K562 (cell line): ENCODE measurements around the gene NDUFAF8. TPM values are rescaled to one million over a fixed set of nuclear protein-coding genes. Genes with fewer than 3 reads are reported as not detected.
A peak's percentile ranks its signal among the peaks of the same experiment; 100 is the strongest.

Experiments used
- ATAC-seq: fragments of 200-7000 bp; cut with Tn5 transposase; 3 replicates; pipeline ENCODE4 v1.9.1; 2020; ENCODE audit warnings: moderate library complexity
- BruUV-seq: library from RNA; stranded (reverse); fragments of 400-500 nt; replicated peaks from 2 replicates; lab custom pipeline; 2021; lab: Mats Ljungman, UMichigan
- CTCF ChIA-PET: fragments of 300-600 bp; formaldehyde crosslinking; extraction: SDS; loops from one replicate; lab custom pipeline; 2021; ENCODE audit warnings: low intra/inter-chr PET ratio; lab: Yijun Ruan, JAX
- POLR2A ChIA-PET: fragments of 300-600, 350-650 bp; sonication (Branson Sonifier 250); formaldehyde crosslinking; extraction: SDS; loops from one replicate; lab custom pipeline; 2021; ENCODE audit warnings: antibody characterized with exemption, inconsistent platforms; lab: Yijun Ruan, JAX
- DNase-seq, 4 experiments: peaks; one replicate each; pipeline versions ENCODE4 v3.0.0 to v3.0.0-alpha.2; 2011 to 2018; ENCODE audit warnings: low spot score in 3 of 4, mixed read lengths in 3 of 4; ENCODE audit errors: extremely low read depth in 1 of 4
- FAIRE-seq: peaks from 2 replicates; lab custom pipeline; 2011; peaks lifted over from hg19 to GRCh38; lab: Jason Lieb, UNC
- H2AFZ ChIP-seq: 2 replicates; pipeline ENCODE4 v1.6.0; 2011; ENCODE audit warnings: low read depth, low read length, control low read depth, inconsistent platforms
- H3K27ac ChIP-seq: fragments of 200-600 bp; 3 replicates; pipeline ENCODE4 v1.8.0; 2011; ENCODE audit warnings: low read depth, mild to moderate bottlenecking, control low read depth, inconsistent platforms, low read length, moderate library complexity, mixed read lengths; ENCODE audit errors: extremely low read depth
- H3K27me3 ChIP-seq, 2 experiments: fragments of 300-600 bp in 1 of 2; 2 replicates in 1 of 2; 3 replicates in 1 of 2; pipeline versions ENCODE4 v1.6.0 to v1.8.0; 2011; ENCODE audit warnings: inconsistent platforms in 2 of 2, low read length in 2 of 2, mild to moderate bottlenecking in 1 of 2, mixed read lengths in 1 of 2, moderate library complexity in 1 of 2; ENCODE audit not compliant: control insufficient read depth in 2 of 2, insufficient read depth in 2 of 2
- H3K36me3 ChIP-seq: fragments of 300-600 bp; 3 replicates; pipeline ENCODE4 v1.8.0; 2011; ENCODE audit warnings: mild to moderate bottlenecking, low read length, inconsistent platforms; ENCODE audit not compliant: control insufficient read depth, insufficient read depth
- H3K4me1 ChIP-seq, 2 experiments: fragments of 200-600 bp in 1 of 2; replicated peaks in 1 of 2; 2 replicates in 1 of 2; 3 replicates in 1 of 2; pipeline versions ENCODE4 v1.5.1 to v1.8.0; 2011; ENCODE audit warnings: inconsistent platforms in 2 of 2, low read length in 2 of 2, mild to moderate bottlenecking in 1 of 2, mixed read lengths in 1 of 2, moderate library complexity in 1 of 2; ENCODE audit not compliant: control insufficient read depth in 2 of 2, insufficient read depth in 2 of 2
- H3K4me2 ChIP-seq: 2 replicates; pipeline ENCODE4 v1.6.1; 2011; ENCODE audit warnings: low read length, control low read depth, inconsistent platforms, mixed read lengths; ENCODE audit not compliant: insufficient read depth
- H3K4me3 ChIP-seq: fragments of 200-600 bp; sonication (generic), shearing (Covaris generic); 2 replicates; pipeline ENCODE4 v1.5.1; 2016; ENCODE audit warnings: control low read depth, inconsistent platforms
- H3K79me2 ChIP-seq: fragments of 200-600 bp; 3 replicates; pipeline ENCODE4 v1.8.0; 2011; ENCODE audit warnings: low read length, inconsistent platforms; ENCODE audit not compliant: control insufficient read depth, insufficient read depth
- H3K9ac ChIP-seq, 2 experiments: 2 replicates each; pipeline versions ENCODE4 v1.6.0 to v1.6.1; 2011; ENCODE audit warnings: low read depth in 2 of 2, low read length in 2 of 2, control low read depth in 1 of 2, inconsistent platforms in 1 of 2, mild to moderate bottlenecking in 1 of 2, mixed read lengths in 1 of 2; ENCODE audit not compliant: insufficient read depth in 1 of 2
- H3K9me1 ChIP-seq: one replicate; pipeline ENCODE4 v1.6.0; 2011; ENCODE audit warnings: inconsistent platforms, mild to moderate bottlenecking, low read length, moderate library complexity; ENCODE audit not compliant: control insufficient read depth, insufficient read depth
- H3K9me3 ChIP-seq: replicated peaks from 2 replicates; pipeline ENCODE4 v1.5.1; 2011; ENCODE audit warnings: low read depth, low read length, inconsistent platforms; ENCODE audit not compliant: control insufficient read depth, insufficient read depth
- H4K20me1 ChIP-seq: replicated peaks from 2 replicates; pipeline ENCODE4 v1.6.1; 2011; ENCODE audit warnings: low read length, inconsistent platforms, mixed read lengths; ENCODE audit not compliant: control insufficient read depth, insufficient read depth
- BDP1 ChIP-seq: IDR thresholded peaks from 3 replicates; pipeline ENCODE4 v1.6.1; 2011; ENCODE audit not compliant: insufficient read length, insufficient read depth
- MAFG ChIP-seq: fragments of 450-650 bp; conservative IDR thresholded peaks from 2 replicates; pipeline ENCODE4 v1.6.1; 2016; ENCODE audit warnings: missing genetic modification characterization, missing compliant biosample characterization
- POLR2G ChIP-seq: fragments of 200-400 bp; formaldehyde crosslinking; IDR thresholded peaks from 2 replicates; pipeline ENCODE4 v1.6.1; 2017; ENCODE audit warnings: low read depth, mild to moderate bottlenecking, antibody characterized with exemption, low read length, moderate library complexity
- TCFL5 ChIP-seq: fragments of 250-450 bp; sonication (Bioruptor Pico); conservative IDR thresholded peaks from 2 replicates; pipeline ENCODE4 v1.6.1; 2021; ENCODE audit warnings: mild to moderate bottlenecking, moderate library complexity, matching md5 sums
- ZBTB33 ChIP-seq: sonication (generic); formaldehyde crosslinking; IDR thresholded peaks from 2 replicates; pipeline ENCODE4 v1.8.1; 2023; ENCODE audit warnings: mild to moderate bottlenecking, missing genetic modification reagents
- ZBTB7A ChIP-seq: IDR thresholded peaks from 2 replicates; pipeline ENCODE4 v1.6.1; 2011; ENCODE audit warnings: low read depth, mild to moderate bottlenecking, low read length, moderate library complexity, borderline replicate concordance; ENCODE audit not compliant: control insufficient read depth
- WGBS: fragments of 100-300 bp; shearing (Covaris generic); methylation state at CpG from one replicate; pipeline ENCODE4 v1.1.6; 2016; ENCODE audit warnings: low coverage, mixed read lengths; ENCODE audit not compliant: insufficient coverage; ENCODE audit errors: missing lambda C conversion rate; 5-methylcytosine and 5-hydroxymethylcytosine counted together
- in situ Hi-C: fragments of 300-500 bp; cut with MboI; formaldehyde crosslinking; loops from 4 replicates; pipeline ENCODE4 v1.15.0; 2018; ENCODE audit warnings: inconsistent platforms, mixed read lengths
- intact Hi-C: fragments of 100-400 bp; cut with micrococcal nuclease; formaldehyde crosslinking; loops from 2 replicates; pipeline ENCODE4 v1.14.2; 2022
- polyA plus RNA-seq, 8 experiments: library from polyadenylated mRNA; depleted of rRNA in 4 of 8; stranded (reverse) in 5 of 8; unstranded in 3 of 8; fragments of >200 nt; fragmentation: Nextera tagmentation in 2 of 8; fragmentation: Illumina TruSeq in 1 of 8; extraction: Ambion mirVana in 2 of 8; extraction: Trizol in 1 of 8; gene quantifications; 2 replicates each; pipeline versions ENCODE4 v1.2.1 to v1.2.3, GENCODE V29; 2011 to 2014; ENCODE audit warnings: inconsistent platforms in 1 of 8, missing spikeins in 1 of 8
- total RNA-seq, 7 experiments: library from RNA; depleted of rRNA in 6 of 7; stranded (reverse); fragments of >200 nt in 6 of 7; fragmentation: Illumina TruSeq in 2 of 7; extraction: Trizol in 2 of 7; gene quantifications; 2 replicates each; pipeline versions ENCODE4 v1.2.1 to v1.2.3, GENCODE V29; 2011 to 2021; ENCODE audit warnings: low replicate concordance in 1 of 7

NDUFAF8 gene
- total and polyA plus RNA-seq, 9 of the 15 experiments (the other 6 are each of a cell fraction or from before 2014, with no cell fraction given) = 13.5 to 144 (median 90.0) TPM

- H3K4me2 ChIP-seq = no peak overlapping the region
- 92% methylated on average over 34 of the region's 40 CpGs for WGBS
- H3K36me3 ChIP-seq = peaks cover 72% of the 10 kb centered on the region; the same call in 2 of the 3 replicates
- no peaks in the 10 kb centered on the region for H4K20me1 ChIP-seq
- no peaks in the 10 kb centered on the region for H3K9me1 ChIP-seq
- H3K9me3 ChIP-seq = no peaks in the 10 kb centered on the region
- peak overlapping the region in 1 of 2 experiments; percentile 41; a peak in 1 of 4 replicates for H3K9ac ChIP-seq
- no TSS peak for BruUV-seq
- TF ChIP-seq MAFG (tag) (no peak), ZBTB7A (no peak), POLR2G (peak; percentile 54), TCFL5 (CRISPR knock-in tag) (no peak), ZBTB33 (CRISPR knock-in tag) (peak; percentile 99), BDP1 (no peak)
- ChIA-PET CTCF (no interaction called here), POLR2A (no interaction called here)
- H3K4me1 ChIP-seq = peaks cover 2 to 32% of the 10 kb centered on the region in 2 experiments; a peak in 3 of 5 replicates
- no peak overlapping the region for H3K27ac ChIP-seq
- intact Hi-C loops = no loop called here
- no peaks in the 10 kb centered on the region for H3K27me3 ChIP-seq
- ATAC-seq (no peak), FAIRE-seq (no peak), DNase-seq (no peak)
- no peak overlapping the region for H2AFZ ChIP-seq
- no peak overlapping the region for H3K4me3 ChIP-seq
- no peaks in the 10 kb centered on the region for H3K79me2 ChIP-seq
- in situ Hi-C loops = no loop called here
Observed at GRCh38 chr17:81263371-81264181, 24.5 kb downstream of the NDUFAF8 start.
